Large intestine (tissue), 3 donors: Measurements from ENCODE around the gene YWHAE. TPM values are rescaled to one million over a fixed set of nuclear protein-coding genes. Genes with fewer than 3 reads are reported as not detected.

ENCODE experiments used
- DNase-seq, 2 donors: peaks; one replicate each; pipeline versions ENCODE4 v3.0.0 to v3.0.0-alpha.2; 2013
- H3K27ac ChIP-seq: one replicate; pipeline ENCODE4 v1.5.1; 2013; ENCODE audit warnings: low read length
- H3K27me3 ChIP-seq: 2 replicates; pipeline ENCODE4 v1.6.1; 2013; ENCODE audit warnings: low read length; ENCODE audit not compliant: control insufficient read depth, insufficient read depth
- H3K36me3 ChIP-seq: 2 replicates; pipeline ENCODE4 v1.6.1; 2013; ENCODE audit warnings: low read length; ENCODE audit not compliant: control insufficient read depth, insufficient read depth
- H3K4me1 ChIP-seq: one replicate; pipeline ENCODE4 v1.6.1; 2013; ENCODE audit warnings: low read length; ENCODE audit not compliant: control insufficient read depth, insufficient read depth
- H3K4me3 ChIP-seq: one replicate; pipeline ENCODE4 v1.5.1; 2013; ENCODE audit warnings: low read length
- H3K9me3 ChIP-seq: one replicate; pipeline ENCODE4 v1.6.1; 2013; ENCODE audit warnings: mild to moderate bottlenecking, low read depth, low read length, moderate library complexity; ENCODE audit not compliant: control insufficient read depth
- WGBS: methylation state at CpG from one replicate; pipeline ENCODE4 v1.1.5; 2013; ENCODE audit warnings: low lambda C conversion rate; ENCODE audit not compliant: insufficient coverage; 5-methylcytosine and 5-hydroxymethylcytosine counted together
- polyA plus RNA-seq: library from polyadenylated mRNA; unstranded; fragments of 120-200 nt; gene quantifications from one replicate; pipeline ENCODE4 v1.2.1, GENCODE V29; 2013

Gene YWHAE
- polyA plus RNA-seq, 1 donor: 615 TPM

DNA sequence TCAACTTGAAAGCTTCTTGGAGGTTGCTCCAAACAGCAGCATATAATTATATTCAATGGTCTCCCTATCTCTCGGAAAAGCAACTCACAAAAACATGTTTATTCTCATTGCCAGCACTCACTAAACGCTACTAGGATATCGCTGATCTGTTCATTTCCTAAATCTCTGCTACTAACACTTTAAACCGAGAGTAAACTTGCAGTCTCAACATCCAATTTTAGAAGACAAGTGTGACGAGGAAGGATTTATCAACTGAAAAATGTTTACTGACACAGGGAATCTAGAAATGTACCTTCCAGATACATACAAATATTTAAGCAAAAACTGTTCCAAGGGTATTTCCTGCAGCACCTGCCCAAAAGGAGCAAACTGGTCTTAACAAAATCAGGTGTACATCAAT is 56.5 kb downstream of the YWHAE start:
- no peak for DNase-seq
- 100% methylated on average over 2 of the region's 5 CpGs for WGBS

GRCh38 chr17:1340371-1340770 is 59.7 kb downstream of the YWHAE start:
- H3K4me3 ChIP-seq: no peak overlapping the region
- H3K9me3 ChIP-seq: no peaks in the 10 kb centered on the region
- H3K36me3 ChIP-seq: peaks cover 23% of the 10 kb centered on the region
- H3K27me3 ChIP-seq: no peaks in the 10 kb centered on the region
- H3K4me1 ChIP-seq: no peaks in the 10 kb centered on the region
- DNase-seq: no peak
- WGBS: no CpG with 5 or more reads among the region's 11 CpGs
- no peak overlapping the region for H3K27ac ChIP-seq

More for the DNA sequence above, 56.5 kb downstream of the YWHAE start:
- Histone ChIP-seq H3K4me1 (peaks cover 6% of the 10 kb centered on the region), H3K4me3 (no peak overlapping the region), H3K27ac (no peak overlapping the region), H3K27me3 (no peaks in the 10 kb centered on the region), H3K36me3 (peaks cover 30% of the 10 kb centered on the region), H3K9me3 (no peaks in the 10 kb centered on the region)

DNA sequence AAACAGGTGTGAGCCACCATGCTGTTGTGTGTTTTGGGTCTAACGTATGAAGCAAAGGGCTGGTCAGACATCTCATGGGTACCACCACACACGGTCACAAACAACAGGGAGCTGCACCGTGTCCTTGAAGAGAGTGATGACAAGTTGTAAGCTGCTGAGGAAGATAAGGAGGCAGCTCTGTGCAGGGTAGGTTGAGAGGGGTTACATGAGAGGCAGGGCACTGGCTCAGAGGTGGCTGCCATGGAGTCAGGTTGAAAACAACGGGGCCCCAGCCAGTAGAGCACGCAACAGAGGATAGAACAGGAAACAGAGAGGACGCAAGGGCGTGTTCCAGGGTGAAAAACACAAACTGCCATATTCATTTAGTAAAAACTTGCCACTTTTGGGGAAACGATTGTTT is 68.3 kb downstream of the YWHAE start:
- DNase-seq: no peak
- no peaks in the 10 kb centered on the region for H3K9me3 ChIP-seq
- WGBS: no CpG with 5 or more reads among the region's 8 CpGs

GRCh38 chr17:1329745-1330343 is 70.2 kb downstream of the YWHAE start:
- Histone ChIP-seq H3K4me3 (no peak overlapping the region), H3K36me3 (no peaks in the 10 kb centered on the region), H3K27ac (no peak overlapping the region), H3K27me3 (no peaks in the 10 kb centered on the region), H3K4me1 (no peaks in the 10 kb centered on the region), H3K9me3 (no peaks in the 10 kb centered on the region)
- DNase-seq: no peak
- WGBS: no CpG with 5 or more reads among the region's 12 CpGs

More for the DNA sequence above, 68.3 kb downstream of the YWHAE start:
- Histone ChIP-seq H3K36me3 (no peaks in the 10 kb centered on the region), H3K4me3 (no peak overlapping the region), H3K4me1 (no peaks in the 10 kb centered on the region), H3K27ac (no peak overlapping the region), H3K27me3 (no peaks in the 10 kb centered on the region)

GRCh38 chr17:1328437-1328836 is 71.6 kb downstream of the YWHAE start:
- Histone ChIP-seq H3K27ac (no peak overlapping the region), H3K27me3 (no peaks in the 10 kb centered on the region), H3K4me3 (no peak overlapping the region), H3K36me3 (no peaks in the 10 kb centered on the region), H3K9me3 (no peaks in the 10 kb centered on the region), H3K4me1 (no peaks in the 10 kb centered on the region)
- DNase-seq: no peak
- WGBS: no CpG with 5 or more reads among the region's 7 CpGs

- Histone ChIP-seq H3K27ac (no peak overlapping the region), H3K36me3 (no peaks in the 10 kb centered on the region), H3K9me3 (no peaks in the 10 kb centered on the region), H3K27me3 (no peaks in the 10 kb centered on the region), H3K4me3 (no peak overlapping the region), H3K4me1 (no peaks in the 10 kb centered on the region)
- WGBS: 75% methylated on average over 4 of the region's 12 CpGs
- no peak for DNase-seq
Measured at GRCh38 chr17:1325766-1326165, 74.3 kb downstream of the YWHAE start.

GRCh38 chr17:1324201-1324771 is 75.7 kb downstream of the YWHAE start:
- DNase-seq: no peak
- Histone ChIP-seq H3K36me3 (no peaks in the 10 kb centered on the region), H3K27ac (no peak overlapping the region), H3K4me1 (no peaks in the 10 kb centered on the region), H3K4me3 (no peak overlapping the region), H3K9me3 (no peaks in the 10 kb centered on the region), H3K27me3 (no peaks in the 10 kb centered on the region)
- no CpG with 5 or more reads among the region's 27 CpGs for WGBS

DNA sequence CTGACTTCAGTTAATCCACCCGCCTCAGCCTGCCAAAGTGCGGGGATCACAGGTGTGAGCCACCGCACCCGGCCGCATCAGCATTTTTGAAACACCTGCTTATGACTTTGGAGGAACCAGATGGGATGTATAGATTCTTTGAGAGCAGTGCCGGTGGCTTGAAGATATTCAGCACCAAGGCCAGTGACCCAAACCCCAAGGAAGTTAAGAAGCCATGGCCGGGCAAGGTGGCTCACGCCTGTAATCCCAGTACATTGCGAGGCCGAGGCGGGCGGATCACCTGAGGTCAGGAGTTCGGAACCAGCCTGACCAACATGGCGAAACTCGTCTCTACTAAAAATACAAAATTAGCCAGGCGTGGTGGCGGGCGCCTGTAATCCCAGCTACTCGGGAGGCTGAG is 76.7 kb downstream of the YWHAE start:
- DNase-seq: no peak
- Histone ChIP-seq H3K4me3 (no peak overlapping the region), H3K27me3 (no peaks in the 10 kb centered on the region), H3K27ac (no peak overlapping the region), H3K4me1 (no peaks in the 10 kb centered on the region), H3K9me3 (no peaks in the 10 kb centered on the region), H3K36me3 (no peaks in the 10 kb centered on the region)
- no CpG with 5 or more reads among the region's 19 CpGs for WGBS

DNA sequence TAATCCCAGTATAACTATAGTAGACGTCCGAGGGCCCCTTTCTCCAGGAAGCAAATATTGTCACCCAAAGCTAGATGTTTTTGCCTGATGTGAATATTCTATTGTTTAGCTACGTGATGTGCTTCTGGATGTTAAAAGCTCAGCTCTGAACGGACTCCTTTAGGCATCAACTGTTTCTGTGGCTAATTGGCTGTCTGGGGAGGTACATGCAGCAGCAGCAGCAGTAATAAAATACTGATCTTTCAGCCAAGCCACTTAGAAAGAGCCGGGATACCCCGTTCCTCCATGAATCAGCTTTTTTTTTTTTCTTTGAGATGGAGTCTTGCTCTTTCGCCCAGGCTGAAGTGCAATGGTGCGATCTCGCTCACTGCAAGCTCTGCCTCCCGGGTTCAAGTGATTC is 77.5 kb downstream of the YWHAE start:
- Histone ChIP-seq H3K27me3 (no peaks in the 10 kb centered on the region), H3K36me3 (no peaks in the 10 kb centered on the region), H3K9me3 (no peaks in the 10 kb centered on the region), H3K4me1 (no peaks in the 10 kb centered on the region), H3K27ac (no peak overlapping the region), H3K4me3 (no peak overlapping the region)
- DNase-seq: no peak
- no CpG with 5 or more reads among the region's 10 CpGs for WGBS

DNA sequence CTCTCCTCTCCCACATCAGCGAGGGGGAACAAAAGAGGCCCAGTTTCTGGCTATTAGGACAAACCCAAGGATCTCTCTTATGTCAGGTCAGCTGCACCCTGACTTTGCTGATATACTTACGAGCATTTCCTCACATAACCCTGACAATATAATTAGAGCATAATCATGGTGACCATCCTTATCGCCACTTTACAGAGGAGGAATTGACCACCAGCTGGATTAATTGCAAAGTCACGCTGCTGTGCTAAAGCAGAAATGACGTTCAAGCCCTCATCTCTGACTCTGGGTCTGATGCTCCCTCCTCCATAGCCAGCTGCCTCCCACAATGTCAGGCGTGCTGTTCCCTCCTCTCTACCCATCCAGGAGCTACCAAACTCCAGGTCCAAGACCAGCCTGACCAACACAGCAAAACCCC is 78.0 kb downstream of the YWHAE start:
- Histone ChIP-seq H3K4me1 (no peaks in the 10 kb centered on the region), H3K4me3 (no peak overlapping the region), H3K36me3 (no peaks in the 10 kb centered on the region), H3K27ac (no peak overlapping the region), H3K9me3 (no peaks in the 10 kb centered on the region), H3K27me3 (no peaks in the 10 kb centered on the region)
- no peak for DNase-seq
- WGBS: no CpG with 5 or more reads among the region's 6 CpGs

DNA sequence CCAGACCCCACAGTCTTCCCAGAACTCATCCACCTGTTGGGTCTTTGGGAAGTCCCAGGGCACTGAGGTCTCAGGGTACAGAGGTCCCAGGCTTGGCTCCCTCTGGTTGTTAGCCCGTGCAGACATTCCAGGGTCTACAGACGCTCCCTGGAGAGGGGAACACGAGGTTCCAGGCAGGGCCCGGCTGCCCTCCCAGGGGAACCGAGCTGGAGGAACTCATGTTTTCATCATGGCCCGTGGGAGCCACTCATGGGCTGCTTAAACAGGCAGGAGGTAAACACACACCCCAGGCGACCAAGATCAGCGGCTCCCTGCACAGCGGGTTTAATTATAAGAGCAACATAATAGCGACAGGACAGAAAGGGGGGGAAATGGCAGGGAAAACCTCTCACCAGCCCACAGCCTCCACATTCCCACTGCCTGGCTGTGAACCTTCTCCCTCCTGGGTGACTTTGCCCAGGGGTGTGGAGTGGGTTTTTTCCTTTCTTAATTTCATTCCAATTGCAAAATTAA is 84.1 kb downstream of the YWHAE start:
- no CpG with 5 or more reads among the region's 10 CpGs for WGBS
- H3K36me3 ChIP-seq: no peaks in the 10 kb centered on the region
- H3K27me3 ChIP-seq: peaks cover 16% of the 10 kb centered on the region
- no peaks in the 10 kb centered on the region for H3K9me3 ChIP-seq
- no peak for DNase-seq
- no peak overlapping the region for H3K27ac ChIP-seq
- no peaks in the 10 kb centered on the region for H3K4me1 ChIP-seq
- no peak overlapping the region for H3K4me3 ChIP-seq
